Thyroid gland (tissue), 4 donors: Measurements from ENCODE around the gene SEPTIN1. TPM values are rescaled to one million over a fixed set of nuclear protein-coding genes. Genes with fewer than 3 reads are reported as not detected.

ENCODE experiments used
- DNase-seq, 2 donors: peaks; one replicate each; pipeline ENCODE4 v3.0.0-alpha.2; 2019
- H3K27ac ChIP-seq, 3 donors: fragments of 200-600 bp; sonication (generic); 1 replicate in 2 of 3; 2 replicates in 1 of 3; pipeline ENCODE4 v1.5.1; 2016 to 2019; ENCODE audit warnings: mild to moderate bottlenecking in 1 of 3, moderate library complexity in 1 of 3
- H3K27me3 ChIP-seq: fragments of 200-600 bp; sonication (generic); one replicate; pipeline ENCODE4 v1.5.1; 2019
- H3K36me3 ChIP-seq, 2 donors: fragments of 200-600 bp; sonication (generic); one replicate each; pipeline ENCODE4 v1.5.1; 2016 to 2019
- H3K4me1 ChIP-seq, 2 donors: fragments of 200-600 bp; sonication (generic); one replicate each; pipeline ENCODE4 v1.5.1; 2017 to 2019
- H3K4me3 ChIP-seq, 3 donors: fragments of 200-600 bp; sonication (generic); replicated peaks in 1 of 3; 1 replicate in 2 of 3; 2 replicates in 1 of 3; pipeline ENCODE4 v1.5.1; 2016; ENCODE audit warnings: mild to moderate bottlenecking in 1 of 3
- H3K9me3 ChIP-seq: fragments of 200-600 bp; sonication (generic); one replicate; pipeline ENCODE4 v1.5.1; 2017
- POLR2A ChIP-seq, 2 donors: fragments of 450-650 bp; IDR thresholded peaks; one replicate each; pipeline ENCODE4 v1.6.1; 2017; ENCODE audit warnings: antibody characterized with exemption in 2 of 2, mild to moderate bottlenecking in 2 of 2, moderate library complexity in 1 of 2
- WGBS, 2 donors: methylation state at CpG; one replicate each; pipeline ENCODE4 v1.1.5; 2017; 5-methylcytosine and 5-hydroxymethylcytosine counted together
- intact Hi-C: fragments of 100-400 bp; cut with DNase I; formaldehyde crosslinking; loops from one replicate; pipeline ENCODE4 v1.15.1; 2023
- total RNA-seq, 4 donors: library from RNA; depleted of rRNA; stranded (reverse); fragments of >200 nt; gene quantifications; one replicate each; pipeline ENCODE4 v1.2.3, GENCODE V29; 2016
- TF ChIP-seq, protein P1 (sequence below), 6 experiments: fragments of 200-600 bp in 3 of 6; fragments of 450-650 bp in 3 of 6; sonication (generic) in 3 of 6; IDR thresholded peaks; one replicate each; pipeline ENCODE4 v1.5.1; 2016 to 2019; ENCODE audit warnings: antibody characterized with exemption in 6 of 6, mild to moderate bottlenecking in 2 of 6, inconsistent platforms in 1 of 6, moderate library complexity in 1 of 6

The SEPTIN1 gene
- total RNA-seq, 4 donors from 2014 or later: 0.56 to 3.4 (median 1.4) TPM

DNA sequence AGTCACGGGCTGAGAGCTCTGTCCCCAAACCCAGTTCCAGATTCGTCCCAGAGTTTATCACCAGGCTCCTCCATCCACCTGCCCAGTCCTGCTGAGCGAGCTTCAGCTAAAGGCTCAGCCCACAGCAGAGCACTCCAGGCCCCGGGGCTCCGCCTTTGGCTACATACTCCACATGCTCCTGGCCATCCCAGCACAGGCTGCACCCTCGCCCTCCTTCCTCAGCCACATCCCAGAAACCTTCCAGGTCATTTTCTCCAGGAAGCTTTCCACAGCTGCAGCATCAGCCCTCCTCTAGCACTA is 22.5 kb downstream of the SEPTIN1 start:
- TF ChIP-seq POLR2A (IDR thresholded peaks at IDR 0.05): no peak
- TF ChIP-seq, protein P1, sequence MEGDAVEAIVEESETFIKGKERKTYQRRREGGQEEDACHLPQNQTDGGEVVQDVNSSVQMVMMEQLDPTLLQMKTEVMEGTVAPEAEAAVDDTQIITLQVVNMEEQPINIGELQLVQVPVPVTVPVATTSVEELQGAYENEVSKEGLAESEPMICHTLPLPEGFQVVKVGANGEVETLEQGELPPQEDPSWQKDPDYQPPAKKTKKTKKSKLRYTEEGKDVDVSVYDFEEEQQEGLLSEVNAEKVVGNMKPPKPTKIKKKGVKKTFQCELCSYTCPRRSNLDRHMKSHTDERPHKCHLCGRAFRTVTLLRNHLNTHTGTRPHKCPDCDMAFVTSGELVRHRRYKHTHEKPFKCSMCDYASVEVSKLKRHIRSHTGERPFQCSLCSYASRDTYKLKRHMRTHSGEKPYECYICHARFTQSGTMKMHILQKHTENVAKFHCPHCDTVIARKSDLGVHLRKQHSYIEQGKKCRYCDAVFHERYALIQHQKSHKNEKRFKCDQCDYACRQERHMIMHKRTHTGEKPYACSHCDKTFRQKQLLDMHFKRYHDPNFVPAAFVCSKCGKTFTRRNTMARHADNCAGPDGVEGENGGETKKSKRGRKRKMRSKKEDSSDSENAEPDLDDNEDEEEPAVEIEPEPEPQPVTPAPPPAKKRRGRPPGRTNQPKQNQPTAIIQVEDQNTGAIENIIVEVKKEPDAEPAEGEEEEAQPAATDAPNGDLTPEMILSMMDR (IDR thresholded peaks at IDR 0.05): no peak
- Histone ChIP-seq H3K27ac (no peak overlapping the region), H3K4me3 (no peak overlapping the region), H3K4me1 (peaks cover 13 to 14% of the 10 kb centered on the region in 2 donors), H3K9me3 (no peaks in the 10 kb centered on the region), H3K36me3 (peaks cover 23 to 26% of the 10 kb centered on the region in 2 donors), H3K27me3 (no peaks in the 10 kb centered on the region)
- no peak for DNase-seq
- intact Hi-C loops: no loop called here
- 85 to 89% methylated on average over 6 of the region's 6 CpGs for whole genome bisulfite sequencing, 2 donors

DNA sequence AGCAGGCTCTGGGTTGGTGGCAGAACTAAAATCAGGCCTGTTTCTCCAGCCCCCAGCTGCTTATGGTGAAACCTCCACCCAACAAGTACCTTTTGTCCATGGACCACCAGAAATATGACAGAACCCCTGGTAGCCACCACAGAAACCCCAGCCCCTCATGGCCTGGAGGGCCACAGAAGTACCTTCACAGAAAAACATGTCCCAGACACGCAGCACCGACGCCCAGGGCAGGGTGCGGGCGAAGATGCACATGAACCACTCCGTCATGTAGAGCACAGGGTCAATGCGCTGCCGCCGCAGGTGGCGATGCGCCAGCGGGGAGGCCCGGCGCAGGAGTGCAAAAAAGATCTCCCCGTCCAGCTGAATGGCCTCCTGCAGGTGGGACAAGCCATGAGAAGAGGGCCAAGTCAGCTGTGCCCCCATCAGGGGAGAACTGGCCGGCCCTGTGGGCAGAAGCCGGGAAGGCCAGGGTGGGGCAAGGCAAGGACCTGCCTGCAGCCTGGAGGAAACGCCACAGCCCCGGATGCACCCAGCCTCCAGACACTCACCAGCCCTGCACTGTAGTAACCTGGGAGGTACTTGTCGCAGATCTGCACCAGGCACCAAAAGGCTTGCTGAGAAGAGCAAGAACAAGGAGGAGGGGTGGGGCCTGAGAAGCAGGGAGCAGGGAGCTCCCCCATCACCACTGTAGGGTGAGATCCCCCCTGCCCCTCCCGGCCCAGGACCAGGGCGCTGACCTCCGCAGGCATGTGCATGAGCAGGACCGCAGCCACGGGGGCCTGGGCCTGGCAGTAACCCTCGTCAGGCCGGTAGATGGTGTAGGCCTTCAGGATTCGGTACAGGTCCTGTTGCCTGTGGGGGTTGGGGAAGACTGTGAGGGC is 23.1 kb downstream of the SEPTIN1 start:
- Histone ChIP-seq H3K9me3 (no peaks in the 10 kb centered on the region), H3K4me3 (no peak overlapping the region), H3K4me1 (peaks cover 16% of the 10 kb centered on the region in 2 donors), H3K27ac (no peak overlapping the region), H3K36me3 (peaks cover 21 to 23% of the 10 kb centered on the region in 2 donors), H3K27me3 (no peaks in the 10 kb centered on the region)
- no peak for DNase-seq
- WGBS, 2 donors: 92 to 95% methylated on average over 10 to 23 of the region's 28 CpGs
- no peak for TF ChIP-seq POLR2A (IDR thresholded peaks at IDR 0.05)
- TF ChIP-seq, protein P1 (IDR thresholded peaks at IDR 0.05): no peak
- intact Hi-C loops: no loop called here

DNA sequence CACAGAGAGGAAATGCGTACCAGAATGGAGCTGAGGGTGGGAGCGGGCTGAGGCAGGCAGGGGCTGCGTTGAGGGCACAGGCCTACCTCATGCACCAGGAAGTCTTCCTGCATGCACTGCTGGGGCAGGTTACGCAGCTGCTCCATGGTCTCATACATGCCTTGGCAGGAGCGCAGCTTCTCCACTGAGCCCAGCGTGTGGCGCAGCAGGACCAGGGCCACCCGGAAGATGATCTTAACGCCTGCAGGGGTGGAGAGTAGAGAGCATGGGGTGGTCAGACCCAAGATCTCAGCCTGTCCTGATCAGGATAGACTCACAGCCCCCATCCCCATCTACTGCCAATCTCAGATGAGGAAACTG is 23.8 kb downstream of the SEPTIN1 start:
- DNase-seq: no peak
- intact Hi-C loops: no loop called here
- Histone ChIP-seq H3K4me1 (peaks cover 23% of the 10 kb centered on the region in 2 donors), H3K27me3 (no peaks in the 10 kb centered on the region), H3K27ac (no peak overlapping the region), H3K36me3 (peaks cover 24% of the 10 kb centered on the region in 2 donors), H3K4me3 (no peak overlapping the region), H3K9me3 (no peaks in the 10 kb centered on the region)
- 97 to 100% methylated on average over 7 of the region's 9 CpGs for WGBS, 2 donors
- TF ChIP-seq, protein P1 (IDR thresholded peaks at IDR 0.05): no peak
- no peak for TF ChIP-seq POLR2A (IDR thresholded peaks at IDR 0.05)

DNA sequence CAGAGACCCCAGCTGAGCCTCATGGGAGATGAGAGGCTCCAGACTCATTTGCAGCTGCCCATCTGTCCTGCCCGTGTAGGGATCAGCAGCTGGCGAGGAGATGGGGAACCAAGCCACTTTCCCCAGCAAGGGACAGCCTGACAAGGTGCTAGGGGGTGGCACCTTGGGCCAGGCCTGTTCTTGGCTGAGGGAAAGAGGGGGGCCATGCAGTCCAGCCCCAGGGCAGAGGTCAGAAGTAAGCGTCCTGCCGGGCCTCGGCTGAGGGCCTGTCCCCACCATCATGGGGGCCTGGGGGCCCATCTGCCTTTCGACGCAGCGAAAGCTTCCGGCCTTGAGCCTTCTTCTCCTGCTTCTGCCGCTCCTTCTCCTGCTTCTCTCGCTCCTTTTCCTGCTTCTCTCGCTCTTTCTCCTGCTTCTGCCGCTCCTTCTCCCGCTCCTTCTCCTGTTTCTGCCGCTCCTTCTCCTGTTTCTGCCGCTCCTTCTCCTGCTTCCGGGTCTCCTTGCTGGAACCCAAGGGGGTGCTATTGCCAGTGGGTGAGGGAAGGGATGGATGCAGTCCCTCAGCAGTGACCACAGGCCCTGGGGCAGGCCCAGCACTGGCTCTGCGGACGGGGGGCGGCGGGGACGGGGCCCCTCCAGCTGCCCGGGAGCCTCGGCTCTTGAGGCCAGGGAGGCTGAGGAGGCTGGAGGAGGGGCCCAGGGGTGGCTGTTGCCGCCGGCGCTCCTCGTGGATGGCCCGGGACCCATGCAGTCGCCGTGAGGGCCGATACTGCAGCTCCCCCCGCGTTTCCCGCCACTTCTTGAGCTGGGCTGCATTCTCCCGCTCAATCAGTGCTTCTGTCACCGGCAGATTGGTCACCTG is 24.4 kb downstream of the SEPTIN1 start:
- H3K4me3 ChIP-seq: no peak overlapping the region
- H3K9me3 ChIP-seq: no peaks in the 10 kb centered on the region
- 91% methylated on average over 24 to 37 of the region's 37 CpGs for WGBS, 2 donors
- peaks cover 29% of the 10 kb centered on the region in 2 donors for H3K4me1 ChIP-seq
- H3K36me3 ChIP-seq: peaks cover 30% of the 10 kb centered on the region in 2 donors
- no peak for DNase-seq
- TF ChIP-seq, protein P1 (IDR thresholded peaks at IDR 0.05): no peak
- TF ChIP-seq POLR2A (IDR thresholded peaks at IDR 0.05): no peak
- no peak overlapping the region for H3K27ac ChIP-seq
- intact Hi-C loops: no loop called here
- H3K27me3 ChIP-seq: no peaks in the 10 kb centered on the region
